Glomerular endothelial cell (primary cell): Measurements from ENCODE around the gene MZT1. TPM values are rescaled to one million over a fixed set of nuclear protein-coding genes. Genes with fewer than 3 reads are reported as not detected.

Experiments
- DNase-seq: peaks from one replicate; pipeline ENCODE4 v3.0.0-alpha.2; 2011; ENCODE audit warnings: low read depth, low spot score; ENCODE audit errors: extremely low read depth
- total RNA-seq: library from RNA; depleted of rRNA; stranded (reverse); fragments of >200 nt; gene quantifications from 2 replicates; pipeline ENCODE4 v1.2.3, GENCODE V29; 2015

MZT1 gene
- total RNA-seq, 1 donor from 2014 or later: 13.0 TPM

- DNase-seq: no peak
Measured at GRCh38 chr13:72686766-72687165, 40.7 kb downstream of the MZT1 start.

GRCh38 chr13:72680353-72680752 is 47.1 kb downstream of the MZT1 start:
- DNase-seq: no peak

- no peak for DNase-seq
Measured at GRCh38 chr13:72678312-72678711, 49.1 kb downstream of the MZT1 start.

GRCh38 chr13:72677431-72677830 is 50.0 kb downstream of the MZT1 start:
- DNase-seq: no peak

- no peak for DNase-seq
Measured at GRCh38 chr13:72666391-72666790, 61.0 kb downstream of the MZT1 start.

GRCh38 chr13:72662548-72662947 is 64.9 kb downstream of the MZT1 start:
- no peak for DNase-seq

Other genes with a start within 250 kb of the MZT1 start
- 4.4 and 12.5 TPM in 2 replicates for gene BORA, start 294 bp upstream of the MZT1 start, total RNA-seq
- 24.7 and 32.0 TPM in 2 replicates for gene DIS3, start 54.3 kb upstream of the MZT1 start, total RNA-seq
- 10.0 and 20.3 TPM in 2 replicates for gene PIBF1, start 54.5 kb upstream of the MZT1 start, total RNA-seq